Lung (tissue), 12 donors: ENCODE measurements around the gene CHCHD5. TPM values are rescaled to one million over a fixed set of nuclear protein-coding genes. Genes with fewer than 3 reads are reported as not detected.
A peak's percentile ranks its signal among the peaks of the same experiment; 100 is the strongest.

ENCODE experiments used
- ATAC-seq: fragments of 200-7000 bp; cut with Tn5 transposase; one replicate; pipeline ENCODE4 v1.9.1; 2020; ENCODE audit warnings: moderate number of reproducible peaks; ENCODE audit not compliant: insufficient read depth, low FRiP score
- DNase-seq, 3 donors: peaks; one replicate each; pipeline ENCODE4 v3.0.0-alpha.2; 2013 to 2017
- H3K27ac ChIP-seq, 2 donors: one replicate each; pipeline ENCODE4 v1.5.1; 2013; ENCODE audit warnings: mild to moderate bottlenecking in 2 of 2, moderate library complexity in 2 of 2, control low read depth in 1 of 2, inconsistent platforms in 1 of 2, low read depth in 1 of 2, low read length in 1 of 2
- H3K27me3 ChIP-seq, 3 donors: one replicate each; pipeline ENCODE4 v1.5.1; 2013; ENCODE audit warnings: low read length in 2 of 3; ENCODE audit not compliant: control insufficient read depth in 3 of 3, insufficient read depth in 3 of 3
- H3K36me3 ChIP-seq, 4 donors: one replicate each; pipeline ENCODE4 v1.5.1; 2013; ENCODE audit warnings: low read length in 4 of 4, mild to moderate bottlenecking in 1 of 4, moderate library complexity in 1 of 4; ENCODE audit not compliant: control insufficient read depth in 4 of 4, insufficient read depth in 4 of 4
- H3K4me1 ChIP-seq, 5 donors: one replicate each; pipeline ENCODE4 v1.5.1; 2013; ENCODE audit warnings: low read length in 5 of 5, mild to moderate bottlenecking in 2 of 5, moderate library complexity in 1 of 5; ENCODE audit not compliant: control insufficient read depth in 5 of 5, insufficient read depth in 5 of 5
- H3K4me3 ChIP-seq: one replicate; pipeline ENCODE4 v1.5.1; 2013; ENCODE audit warnings: mild to moderate bottlenecking, control low read depth, moderate library complexity
- H3K9ac ChIP-seq, 2 donors: one replicate each; pipeline ENCODE4 v1.5.1; 2013; ENCODE audit warnings: low read length in 2 of 2, control low read depth in 1 of 2; ENCODE audit not compliant: insufficient read depth in 1 of 2
- H3K9me3 ChIP-seq, 4 donors: one replicate each; pipeline ENCODE4 v1.5.1; 2013; ENCODE audit warnings: low read length in 3 of 4, mild to moderate bottlenecking in 1 of 4, moderate library complexity in 1 of 4; ENCODE audit not compliant: control insufficient read depth in 4 of 4, insufficient read depth in 3 of 4
- WGBS, 2 donors: extraction: QIAGEN DNeasy Blood & Tissue Kit; methylation state at CpG; one replicate each; pipeline ENCODE4 v1.1.7; 2013; 5-methylcytosine and 5-hydroxymethylcytosine counted together
- polyA plus RNA-seq, 2 donors: library from polyadenylated mRNA; stranded (reverse); fragments of 200-250 nt; gene quantifications; one replicate each; pipeline ENCODE4 v1.2.1, GENCODE V29; 2013
- total RNA-seq, 2 donors: library from RNA; depleted of rRNA in 1 of 2; stranded (reverse); fragments of >200 nt in 1 of 2; gene quantifications; one replicate each; pipeline ENCODE4 v1.2.1, GENCODE V29; 2014 to 2021
- TF ChIP-seq, protein P1 (sequence below): IDR thresholded peaks from 2 replicates; pipeline ENCODE4 v1.5.1; 2012; ENCODE audit warnings: mild to moderate bottlenecking; ENCODE audit errors: control extremely low read depth, extremely low read depth
- donor health status: control.
- donor health status: control.
- donor health status: Bipolar disorder and iron deficiency.
- donor health status: healthy.
- donor health status: DM: yes; HTN: yes; CAD: no.

The CHCHD5 gene
- total and polyA plus RNA-seq, 4 donors: 3.0 to 46.6 (median 44.4) TPM

GRCh38 chr2:112585873-112586464 lies 1.6 kb downstream of the CHCHD5 start:
- peaks cover 0 to 3% (median 0%) of the 10 kb centered on the region in 3 donors for H3K27me3 ChIP-seq
- no peak overlapping the region for H3K9ac ChIP-seq
- no peak overlapping the region for H3K4me3 ChIP-seq
- ATAC-seq (no peak), DNase-seq (no peak)
- H3K9me3 ChIP-seq: no peaks in the 10 kb centered on the region
- H3K36me3 ChIP-seq: peaks cover 0 to 17% (median 7%) of the 10 kb centered on the region in 4 donors
- peaks cover 0 to 11% (median 8%) of the 10 kb centered on the region in 5 donors for H3K4me1 ChIP-seq
- WGBS, 2 donors: 97 to 98% methylated on average over 18 of the region's 18 CpGs
- TF ChIP-seq, protein P1, sequence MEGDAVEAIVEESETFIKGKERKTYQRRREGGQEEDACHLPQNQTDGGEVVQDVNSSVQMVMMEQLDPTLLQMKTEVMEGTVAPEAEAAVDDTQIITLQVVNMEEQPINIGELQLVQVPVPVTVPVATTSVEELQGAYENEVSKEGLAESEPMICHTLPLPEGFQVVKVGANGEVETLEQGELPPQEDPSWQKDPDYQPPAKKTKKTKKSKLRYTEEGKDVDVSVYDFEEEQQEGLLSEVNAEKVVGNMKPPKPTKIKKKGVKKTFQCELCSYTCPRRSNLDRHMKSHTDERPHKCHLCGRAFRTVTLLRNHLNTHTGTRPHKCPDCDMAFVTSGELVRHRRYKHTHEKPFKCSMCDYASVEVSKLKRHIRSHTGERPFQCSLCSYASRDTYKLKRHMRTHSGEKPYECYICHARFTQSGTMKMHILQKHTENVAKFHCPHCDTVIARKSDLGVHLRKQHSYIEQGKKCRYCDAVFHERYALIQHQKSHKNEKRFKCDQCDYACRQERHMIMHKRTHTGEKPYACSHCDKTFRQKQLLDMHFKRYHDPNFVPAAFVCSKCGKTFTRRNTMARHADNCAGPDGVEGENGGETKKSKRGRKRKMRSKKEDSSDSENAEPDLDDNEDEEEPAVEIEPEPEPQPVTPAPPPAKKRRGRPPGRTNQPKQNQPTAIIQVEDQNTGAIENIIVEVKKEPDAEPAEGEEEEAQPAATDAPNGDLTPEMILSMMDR: no peak
- no peak overlapping the region for H3K27ac ChIP-seq

DNA sequence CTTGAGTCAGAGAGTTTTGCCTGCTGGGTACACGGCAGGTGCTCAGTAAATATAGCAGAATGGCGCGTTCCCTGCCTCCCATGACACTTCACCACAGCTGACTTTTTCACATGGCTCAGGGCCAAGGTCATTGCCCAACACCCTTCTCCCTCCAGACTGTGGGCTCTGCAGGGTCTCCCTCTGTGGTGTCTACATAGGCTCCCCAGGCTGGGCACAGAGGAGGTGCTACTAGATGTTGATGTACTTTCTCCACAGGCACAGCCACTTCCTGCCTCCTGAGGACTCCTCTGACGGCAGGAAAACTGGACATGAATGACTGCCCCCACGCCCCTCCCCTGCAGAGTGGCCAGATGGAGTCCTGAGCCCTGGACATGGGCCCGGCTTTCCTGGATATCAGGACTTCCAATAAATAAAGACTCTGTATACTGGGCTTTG lies 4.2 kb downstream of the CHCHD5 start:
- peak overlapping the region in 1 of 2 donors; percentile 35 for H3K27ac ChIP-seq
- H3K36me3 ChIP-seq: peaks cover 0 to 17% (median 7%) of the 10 kb centered on the region in 4 donors
- no peaks in the 10 kb centered on the region for H3K9me3 ChIP-seq
- TF ChIP-seq, protein P1: no peak
- DNase-seq: peak in 1 of 3 donors; percentile 36
- H3K4me3 ChIP-seq: no peak overlapping the region
- no peak for ATAC-seq
- WGBS, 2 donors: 40 to 47% methylated on average over 6 of the region's 6 CpGs
- no peaks in the 10 kb centered on the region for H3K27me3 ChIP-seq
- H3K9ac ChIP-seq: no peak overlapping the region
- peaks cover 0 to 11% (median 8%) of the 10 kb centered on the region in 5 donors for H3K4me1 ChIP-seq

- Histone ChIP-seq H3K4me3 (no peak overlapping the region), H3K27ac (no peak overlapping the region), H3K9ac (no peak overlapping the region), H3K27me3 (no peaks in the 10 kb centered on the region), H3K9me3 (no peaks in the 10 kb centered on the region), H3K4me1 (no peaks in the 10 kb centered on the region), H3K36me3 (peaks cover 0 to 14% (median 4%) of the 10 kb centered on the region in 4 donors)
- 80 to 88% methylated on average over 5 of the region's 5 CpGs for WGBS, 2 donors
- DNase-seq: no peak
- ATAC-seq: no peak
- TF ChIP-seq, protein P1: no peak
Observed at GRCh38 chr2:112591413-112591812, 7.0 kb downstream of the CHCHD5 start.
